ENCODE measurements around the gene PHACTR4.
"Not testable (repeated sequence)": the region's sequence is repeated elsewhere in the genome, so short reads cannot be mapped to it uniquely, and the experiment has no call there.

PHACTR4 gene

GRCh38 chr1:28343405-28343804 is 26.1 kb upstream of the PHACTR4 start:
- peak in 1 of 2 experiments; percentile 16 for DNase-seq (ENCODE audit: low read depth in 1 of 2, low spot score in 1 of 2)
- in situ Hi-C loops (cut with HindIII; ENCODE audit: low pct_unique_long_range_greater_than_20kb, low sequenced_read_pairs) = no loop called here
- TF ChIP-seq JUND (IDR thresholded peaks at IDR 0.05; ENCODE audit: low read depth) = no peak

- DNase-seq (ENCODE audit: low read depth in 1 of 2, low spot score in 1 of 2); in situ Hi-C loops (cut with HindIII; ENCODE audit: low pct_unique_long_range_greater_than_20kb, low sequenced_read_pairs): not testable (repeated sequence)
These were observed 16.2 kb upstream of the PHACTR4 start for GRCh38 chr1:28353248-28353810.

GRCh38 chr1:28354121-28354520 is 15.4 kb upstream of the PHACTR4 start:
- no peak for DNase-seq (ENCODE audit: low read depth in 1 of 2, low spot score in 1 of 2)

GRCh38 chr1:28358716-28359115 is 10.8 kb upstream of the PHACTR4 start:
- no peak for TF ChIP-seq JUND (IDR thresholded peaks at IDR 0.05; ENCODE audit: low read depth)
- DNase-seq (ENCODE audit: low read depth in 1 of 2, low spot score in 1 of 2) = no peak
- in situ Hi-C loops (cut with HindIII; ENCODE audit: low pct_unique_long_range_greater_than_20kb, low sequenced_read_pairs) = no loop called here

More at GRCh38 chr1:28354121-28354520, 15.4 kb upstream of the PHACTR4 start:
- TF ChIP-seq JUND (IDR thresholded peaks at IDR 0.05; ENCODE audit: low read depth) = no peak
- in situ Hi-C loops (cut with HindIII; ENCODE audit: low pct_unique_long_range_greater_than_20kb, low sequenced_read_pairs) = no loop called here

- no peak for TF ChIP-seq JUND (IDR thresholded peaks at IDR 0.05; ENCODE audit: low read depth)
- in situ Hi-C loops (cut with HindIII; ENCODE audit: low pct_unique_long_range_greater_than_20kb, low sequenced_read_pairs) = no loop called here
- peak in 1 of 2 experiments; percentile 50 for DNase-seq (ENCODE audit: low read depth in 1 of 2, low spot score in 1 of 2)
These were observed 9.8 kb upstream of the PHACTR4 start for GRCh38 chr1:28359592-28360239.

- DNase-seq (ENCODE audit: low read depth in 1 of 2, low spot score in 1 of 2) = no peak
- in situ Hi-C loops (cut with HindIII; ENCODE audit: low pct_unique_long_range_greater_than_20kb, low sequenced_read_pairs) = no loop called here
- TF ChIP-seq JUND (IDR thresholded peaks at IDR 0.05; ENCODE audit: low read depth) = no peak
These were observed 4.7 kb upstream of the PHACTR4 start for GRCh38 chr1:28364888-28365287.

- peak in 1 of 2 experiments; percentile 58 for DNase-seq (ENCODE audit: low read depth in 1 of 2, low spot score in 1 of 2)
- in situ Hi-C loops (cut with HindIII; ENCODE audit: low pct_unique_long_range_greater_than_20kb, low sequenced_read_pairs) = no loop called here
- TF ChIP-seq JUND (IDR thresholded peaks at IDR 0.05; ENCODE audit: low read depth) = no peak
These were observed 3.7 kb upstream of the PHACTR4 start for GRCh38 chr1:28365864-28366263.

- DNase-seq (ENCODE audit: low read depth in 1 of 2, low spot score in 1 of 2); in situ Hi-C loops (cut with HindIII; ENCODE audit: low pct_unique_long_range_greater_than_20kb, low sequenced_read_pairs): not testable (repeated sequence)
These were observed 932 bp upstream of the PHACTR4 start for GRCh38 chr1:28368608-28369007.

- peak in 1 of 2 experiments; percentile 20 for DNase-seq (ENCODE audit: low read depth in 1 of 2, low spot score in 1 of 2)
- in situ Hi-C loops (cut with HindIII; ENCODE audit: low pct_unique_long_range_greater_than_20kb, low sequenced_read_pairs) = no loop called here
- no peak for TF ChIP-seq JUND (IDR thresholded peaks at IDR 0.05; ENCODE audit: low read depth)
These were observed 884 bp downstream of the PHACTR4 start for GRCh38 chr1:28370239-28371009.

- TF ChIP-seq JUND (IDR thresholded peaks at IDR 0.05; ENCODE audit: low read depth) = no peak
- DNase-seq (ENCODE audit: low read depth in 1 of 2, low spot score in 1 of 2) = peak in 1 of 2 experiments; percentile 6
- in situ Hi-C loops (cut with HindIII; ENCODE audit: low pct_unique_long_range_greater_than_20kb, low sequenced_read_pairs) = no loop called here
These were observed 1.5 kb downstream of the PHACTR4 start for GRCh38 chr1:28371010-28371377.

GRCh38 chr1:28373450-28373849 is 3.9 kb downstream of the PHACTR4 start:
- DNase-seq (ENCODE audit: low read depth in 1 of 2, low spot score in 1 of 2); in situ Hi-C loops (cut with HindIII; ENCODE audit: low pct_unique_long_range_greater_than_20kb, low sequenced_read_pairs): not testable (repeated sequence)

- DNase-seq (ENCODE audit: low read depth in 1 of 2, low spot score in 1 of 2) = peak in 1 of 2 experiments; percentile 26
- no peak for TF ChIP-seq JUND (IDR thresholded peaks at IDR 0.05; ENCODE audit: low read depth)
- in situ Hi-C loops (cut with HindIII; ENCODE audit: low pct_unique_long_range_greater_than_20kb, low sequenced_read_pairs) = no loop called here
These were observed 4.8 kb downstream of the PHACTR4 start for GRCh38 chr1:28374297-28374696.

GRCh38 chr1:28375598-28375997 is 6.1 kb downstream of the PHACTR4 start:
- DNase-seq (ENCODE audit: low read depth in 1 of 2, low spot score in 1 of 2); in situ Hi-C loops (cut with HindIII; ENCODE audit: low pct_unique_long_range_greater_than_20kb, low sequenced_read_pairs): not testable (repeated sequence)

GRCh38 chr1:28376195-28376594 is 6.7 kb downstream of the PHACTR4 start:
- in situ Hi-C loops (cut with HindIII; ENCODE audit: low pct_unique_long_range_greater_than_20kb, low sequenced_read_pairs); DNase-seq (ENCODE audit: low read depth in 1 of 2, low spot score in 1 of 2): not testable (repeated sequence)
